Inflammatory macrophage (primary cell): Measurements from ENCODE around the gene CYP4F22.
"Not testable (repeated sequence)": the region's sequence is repeated elsewhere in the genome, so short reads cannot be mapped to it uniquely, and the experiment has no call there.

ENCODE experiments used
- DNase-seq, 2 donors: peaks; one replicate each; pipeline ENCODE4 v3.0.0-alpha.2; 2020 to 2022

CYP4F22 gene

GRCh38 chr19:15577184-15577771, 69.0 kb downstream of the CYP4F22 start:
- no peak for DNase-seq

- DNase-seq: no peak
Measured at GRCh38 chr19:15583346-15583745, 75.0 kb downstream of the CYP4F22 start.

- DNase-seq: no peak
Measured at GRCh38 chr19:15584095-15584494, 75.8 kb downstream of the CYP4F22 start.

- peak; percentile 68 to 75 for DNase-seq
Measured at GRCh38 chr19:15584541-15585115, 76.3 kb downstream of the CYP4F22 start.

- peak; percentile 93 to 95 for DNase-seq
Measured at GRCh38 chr19:15587663-15588062, 79.3 kb downstream of the CYP4F22 start.

GRCh38 chr19:15588265-15588664, 79.9 kb downstream of the CYP4F22 start:
- peak in 1 of 2 donors; percentile 14 for DNase-seq

- DNase-seq: no peak
Measured at GRCh38 chr19:15589760-15590451, 81.6 kb downstream of the CYP4F22 start.

GRCh38 chr19:15591796-15592195, 83.5 kb downstream of the CYP4F22 start:
- DNase-seq: no peak

GRCh38 chr19:15592506-15592905, 84.2 kb downstream of the CYP4F22 start:
- not testable (repeated sequence) for DNase-seq

- not testable (repeated sequence) for DNase-seq
Measured at GRCh38 chr19:15593766-15594165, 85.4 kb downstream of the CYP4F22 start.

GRCh38 chr19:15595069-15595468, 86.7 kb downstream of the CYP4F22 start:
- DNase-seq: peak; percentile 53 to 54
